ENCODE results near the gene PRKCE. TPM values are rescaled to one million over a fixed set of nuclear protein-coding genes. Genes with fewer than 3 reads are reported as not detected.

The PRKCE gene
- total and polyA plus RNA-seq, 2 of the 8 experiments (the other 6 are each of a cell fraction or from before 2014, with no cell fraction given), result 0.54 to 2.1 TPM

DNA sequence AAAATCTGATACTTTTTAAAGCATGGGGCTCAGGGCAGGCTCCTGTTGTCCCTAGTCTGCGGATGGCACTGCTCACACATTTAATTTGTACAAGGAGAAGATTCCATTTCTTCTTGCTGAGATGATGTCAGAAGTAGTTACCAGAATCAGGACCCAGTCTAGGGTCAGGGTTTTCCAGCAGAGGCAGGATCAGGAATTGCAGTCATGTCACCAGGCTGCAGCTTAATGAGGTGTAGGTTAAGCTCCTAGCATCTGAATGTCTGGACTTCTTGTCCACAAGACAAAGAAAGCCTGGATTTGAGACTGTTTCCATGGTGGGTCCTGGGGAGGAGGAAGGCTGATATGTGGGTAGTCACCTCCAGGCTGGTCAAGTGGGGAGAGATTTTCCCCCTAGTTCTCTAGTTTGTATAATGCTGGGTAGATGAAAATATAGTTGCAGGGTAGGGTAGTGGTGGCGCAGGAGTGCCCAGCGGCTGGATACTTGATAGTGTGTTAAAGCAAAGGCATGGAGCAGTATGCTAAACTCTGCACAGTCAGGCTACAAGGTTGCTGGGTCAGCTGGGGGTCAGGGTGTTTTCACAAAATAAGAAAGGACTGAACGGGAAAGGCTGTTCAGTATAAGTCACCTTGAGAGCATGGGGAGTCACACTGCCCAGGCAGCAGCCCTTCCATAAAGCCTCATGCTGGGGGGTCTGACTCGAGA is 148.4 kb downstream of the PRKCE start (continued):
- no peak for TF ChIP-seq CBX8 (IDR thresholded peaks at IDR 0.05; ENCODE audit: borderline replicate concordance, low read depth, low read length)
